ENCODE data around the gene C2orf15.
"Not testable (repeated sequence)": the region's sequence is repeated elsewhere in the genome, so short reads cannot be mapped to it uniquely, and the experiment has no call there.

Gene C2orf15, protein sequence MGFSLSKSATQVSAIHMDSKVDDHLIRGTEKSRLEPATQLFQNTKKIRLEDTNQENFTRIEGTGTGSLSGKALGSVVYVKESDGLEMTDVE

DNA sequence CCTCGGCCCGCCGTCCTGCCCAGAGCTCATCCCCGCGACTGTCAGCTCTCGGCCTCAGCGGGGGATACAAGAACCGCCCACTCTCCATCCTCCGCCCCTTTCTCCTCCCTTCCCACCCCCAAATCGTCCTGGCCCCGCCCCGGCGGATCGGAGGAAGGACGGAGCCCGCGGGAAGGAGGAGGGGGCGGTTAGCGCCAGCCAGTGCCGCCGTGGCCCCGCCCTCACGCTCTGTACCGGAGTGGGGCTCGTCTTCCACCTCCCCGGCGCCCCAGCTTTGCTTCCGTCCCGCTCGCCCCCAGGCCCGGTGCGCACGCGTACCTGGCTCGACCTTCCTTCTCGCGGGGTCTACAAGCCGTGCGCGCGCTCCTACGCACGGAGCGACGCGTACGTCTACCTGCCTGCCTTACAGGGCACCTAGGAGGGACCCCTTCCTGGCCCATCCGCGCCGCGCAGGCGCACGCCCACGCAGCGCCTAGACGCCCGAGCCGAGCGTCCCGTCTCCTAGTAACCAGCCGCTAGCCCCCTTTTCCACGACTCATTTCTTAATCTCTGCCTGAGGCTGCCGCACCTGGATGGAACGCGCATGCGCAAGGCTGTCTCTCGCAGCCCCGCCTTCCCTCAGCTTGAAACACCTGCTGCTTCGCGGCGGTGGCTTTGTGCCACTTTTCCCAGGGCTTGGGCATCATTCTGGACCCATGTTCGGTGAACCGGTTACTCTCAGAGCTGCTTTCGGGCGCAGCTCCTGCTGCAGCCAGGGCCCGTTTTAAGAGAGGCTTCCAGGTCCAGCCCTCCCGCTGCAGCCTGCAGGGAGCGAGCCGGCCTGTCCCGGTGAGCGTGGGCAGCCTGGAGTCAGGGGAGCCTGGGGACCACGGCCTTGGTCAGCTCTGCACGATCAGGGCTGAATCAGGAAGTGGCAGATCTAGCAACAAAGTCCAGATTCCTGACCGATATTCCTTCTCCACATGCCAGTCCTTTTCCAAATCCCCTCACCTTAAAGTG is at the start of gene C2orf15:
TSS of gene C2orf15 (plus strand) at position 598 of the 999 bp plus-strand sequence. CDS start 8,852 bp downstream, outside the sequence.
- peak; percentile 98 for DNase-seq

DNA sequence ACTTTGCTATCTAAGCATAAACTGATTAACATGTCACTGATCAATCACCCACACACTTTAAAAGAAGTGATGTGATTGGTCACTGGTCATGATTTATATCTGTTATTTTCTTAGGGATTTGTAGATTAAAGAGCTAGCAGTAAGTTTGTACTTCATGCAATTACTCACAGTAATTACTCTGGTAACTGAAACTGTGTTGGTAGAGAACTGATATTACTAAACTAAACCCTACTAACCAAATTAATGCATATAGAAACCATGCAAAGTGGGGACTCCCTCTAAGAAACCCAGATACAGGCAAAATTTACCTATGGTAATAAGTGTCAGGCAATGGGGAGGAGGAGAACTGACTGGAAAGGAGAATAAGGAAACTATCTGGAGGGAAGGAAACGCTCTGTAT is 44.8 kb upstream of the C2orf15 start:
- no peak for DNase-seq

DNA sequence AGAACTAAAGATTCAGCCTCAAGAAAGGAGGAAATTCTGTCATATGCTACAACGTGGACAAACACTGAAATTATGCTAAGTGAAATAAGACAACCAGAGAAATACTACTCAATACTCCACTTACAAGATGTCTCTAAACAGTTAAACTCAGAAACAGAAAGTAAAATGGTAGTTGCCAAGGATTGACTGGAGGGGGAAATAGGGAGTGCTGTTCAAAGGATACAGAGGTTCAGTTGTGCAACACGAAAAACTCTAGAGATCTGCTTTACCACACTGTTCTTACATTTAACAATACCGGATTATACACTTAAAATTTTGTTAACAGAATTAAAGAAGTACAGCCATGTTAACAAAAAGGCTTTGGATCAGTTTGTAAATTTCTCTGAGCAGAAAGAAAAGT is 39.8 kb upstream of the C2orf15 start:
- DNase-seq: no peak

DNA sequence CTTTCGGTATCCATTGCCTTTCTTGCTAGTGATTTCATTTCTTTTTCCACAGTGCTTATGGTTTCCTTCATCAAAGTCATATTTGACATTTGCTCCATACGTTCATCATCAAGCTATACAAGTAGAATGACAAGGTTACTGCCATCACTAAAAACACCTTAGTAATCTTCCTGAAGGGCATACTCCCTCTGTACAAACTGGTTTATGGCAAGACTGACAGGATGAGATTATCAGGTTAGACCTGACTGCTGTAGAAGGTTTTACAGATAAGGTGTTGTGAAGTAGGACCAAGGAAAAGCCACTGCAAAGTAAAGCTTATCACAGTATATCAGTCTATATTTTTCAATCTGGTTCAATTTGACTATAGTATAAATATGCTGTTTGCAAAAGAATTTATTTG is 37.5 kb upstream of the C2orf15 start:
- no peak for DNase-seq

DNA sequence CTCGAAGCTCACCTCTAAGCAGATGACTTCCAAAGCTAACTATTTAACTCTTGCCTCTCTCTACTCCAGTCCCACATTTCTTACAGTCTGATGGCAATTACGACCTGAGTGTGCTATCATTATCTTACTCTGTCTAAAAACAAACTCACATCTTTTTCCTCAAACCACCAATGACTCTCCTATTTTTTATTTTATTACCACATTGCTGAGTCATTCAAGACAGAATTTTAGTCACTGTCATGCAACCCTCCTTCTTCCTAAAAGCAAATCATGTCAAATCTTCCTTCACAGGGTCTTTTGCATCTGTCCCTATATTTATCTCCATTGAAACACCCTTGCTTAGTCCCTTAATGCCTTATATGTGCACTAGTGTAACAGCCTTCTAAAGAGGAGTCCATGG is 34.6 kb upstream of the C2orf15 start:
- no peak for DNase-seq

DNA sequence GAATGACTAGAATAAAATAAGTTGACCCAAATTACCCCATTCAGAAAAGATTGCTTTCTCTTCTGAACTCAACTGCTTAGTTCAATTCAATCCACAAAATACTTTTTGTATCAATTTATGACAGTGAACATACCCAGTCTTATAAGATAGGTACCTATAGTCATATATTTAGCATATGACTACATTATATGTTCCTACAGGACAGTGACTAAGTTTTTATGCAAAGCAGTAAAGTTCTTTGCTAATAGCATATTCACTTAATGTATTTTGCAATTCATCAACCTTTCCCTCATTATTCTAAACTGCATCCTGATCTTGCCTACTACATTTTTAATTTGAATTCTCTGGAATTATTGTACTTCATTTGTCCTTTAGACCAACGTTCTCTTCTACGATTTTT is 30.3 kb upstream of the C2orf15 start:
- no peak for DNase-seq

DNA sequence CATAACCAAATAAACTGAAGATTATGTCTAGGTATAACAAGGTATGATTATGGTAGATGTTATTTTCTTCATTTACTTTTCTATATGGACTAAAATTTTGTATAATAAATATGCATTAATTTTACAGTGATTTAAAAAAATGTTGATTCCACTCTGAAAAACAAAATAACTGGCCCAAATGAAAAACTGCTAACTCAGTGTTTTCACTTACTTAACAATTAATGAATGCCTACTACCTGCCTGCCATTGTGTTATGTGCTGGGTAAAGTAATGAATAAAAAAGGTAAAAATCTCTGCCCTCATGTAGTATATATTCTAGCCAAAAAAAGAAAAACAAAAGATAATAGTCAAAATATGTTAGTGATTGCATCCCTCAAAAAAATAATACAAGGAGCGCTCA is 29.6 kb upstream of the C2orf15 start:
- no peak for DNase-seq

DNA sequence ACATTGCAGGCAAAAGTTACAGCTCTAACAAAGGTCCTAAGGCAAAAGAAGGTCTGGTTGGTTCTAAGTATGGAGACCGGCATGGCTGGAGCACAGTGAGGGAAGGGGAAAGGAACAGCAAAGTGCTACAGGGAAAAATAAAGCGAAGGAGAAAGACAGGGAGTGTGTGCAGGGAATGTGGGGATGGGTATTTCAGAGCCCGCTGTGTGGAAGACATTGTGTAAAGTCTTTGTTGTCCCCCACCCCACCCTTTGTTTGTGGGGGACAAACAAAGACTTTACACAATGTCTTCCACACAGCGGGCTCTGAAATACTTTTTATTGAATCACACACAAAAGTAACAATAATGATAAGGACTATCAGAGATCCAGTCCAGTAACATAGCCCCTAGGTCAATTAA is 28.9 kb upstream of the C2orf15 start:
- no peak for DNase-seq

DNA sequence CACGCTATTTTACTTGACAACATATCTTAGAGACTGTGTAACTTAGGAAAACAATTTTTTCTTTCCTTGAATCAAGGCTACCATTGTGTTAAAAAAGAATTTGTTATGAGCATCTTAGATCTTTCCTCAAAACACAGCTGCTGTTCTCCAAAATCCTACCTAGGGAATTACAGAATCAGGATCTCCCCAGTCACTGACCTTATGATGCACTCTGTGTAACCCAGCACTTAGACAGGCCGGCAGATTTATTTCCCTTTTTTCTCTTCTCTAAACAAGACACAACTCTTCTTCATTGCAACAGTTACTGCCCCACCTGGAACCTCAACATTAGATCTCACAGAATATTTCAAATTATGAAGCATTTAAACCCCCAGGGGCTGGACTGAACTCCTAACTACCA is 13.5 kb upstream of the C2orf15 start:
- no peak for DNase-seq

DNA sequence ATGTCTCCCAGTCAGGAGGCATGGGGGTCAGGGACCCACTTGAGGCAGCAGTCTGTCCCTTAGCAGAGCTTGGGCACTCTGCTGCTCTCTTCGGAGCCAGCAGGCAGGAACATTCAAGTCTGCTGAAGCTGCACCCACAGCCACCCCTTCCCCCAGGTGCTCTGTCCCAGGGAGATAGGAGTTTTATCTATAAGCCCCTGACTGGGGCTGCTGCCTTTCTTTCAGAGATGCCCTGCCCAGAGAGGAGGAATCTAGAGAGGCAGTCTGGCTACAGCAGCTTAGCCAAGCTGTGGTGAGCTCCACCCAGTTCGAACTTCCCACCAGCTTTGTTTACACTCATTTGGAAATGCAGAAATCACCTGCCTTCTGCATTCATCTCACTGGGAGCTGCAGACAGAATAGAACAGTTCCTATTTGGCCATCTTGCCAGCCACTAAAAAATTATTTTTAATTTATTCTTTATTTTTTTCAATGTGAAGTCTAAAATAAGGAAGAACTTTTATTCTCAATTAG is 6.4 kb upstream of the C2orf15 start:
- not testable (repeated sequence) for DNase-seq

DNA sequence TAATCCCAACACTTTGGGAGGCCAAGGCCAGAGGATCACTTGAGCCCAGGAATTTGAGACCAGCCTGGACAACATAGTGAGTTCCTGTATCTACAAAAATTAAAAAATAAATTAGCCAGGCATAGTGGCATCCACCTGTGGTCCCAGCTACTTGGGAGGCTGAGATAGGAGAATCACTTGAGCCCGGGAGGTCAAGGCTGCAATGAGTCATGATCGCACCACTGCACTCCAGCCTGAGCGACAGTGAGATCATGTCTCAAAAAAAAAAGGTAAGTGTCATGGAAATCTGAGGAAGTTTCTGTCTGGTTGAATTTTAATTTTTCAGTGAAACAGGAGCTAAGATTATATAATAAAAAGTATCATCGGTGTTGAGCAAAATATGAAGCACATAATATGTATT is 2.5 kb upstream of the C2orf15 start:
- no peak for DNase-seq

DNA sequence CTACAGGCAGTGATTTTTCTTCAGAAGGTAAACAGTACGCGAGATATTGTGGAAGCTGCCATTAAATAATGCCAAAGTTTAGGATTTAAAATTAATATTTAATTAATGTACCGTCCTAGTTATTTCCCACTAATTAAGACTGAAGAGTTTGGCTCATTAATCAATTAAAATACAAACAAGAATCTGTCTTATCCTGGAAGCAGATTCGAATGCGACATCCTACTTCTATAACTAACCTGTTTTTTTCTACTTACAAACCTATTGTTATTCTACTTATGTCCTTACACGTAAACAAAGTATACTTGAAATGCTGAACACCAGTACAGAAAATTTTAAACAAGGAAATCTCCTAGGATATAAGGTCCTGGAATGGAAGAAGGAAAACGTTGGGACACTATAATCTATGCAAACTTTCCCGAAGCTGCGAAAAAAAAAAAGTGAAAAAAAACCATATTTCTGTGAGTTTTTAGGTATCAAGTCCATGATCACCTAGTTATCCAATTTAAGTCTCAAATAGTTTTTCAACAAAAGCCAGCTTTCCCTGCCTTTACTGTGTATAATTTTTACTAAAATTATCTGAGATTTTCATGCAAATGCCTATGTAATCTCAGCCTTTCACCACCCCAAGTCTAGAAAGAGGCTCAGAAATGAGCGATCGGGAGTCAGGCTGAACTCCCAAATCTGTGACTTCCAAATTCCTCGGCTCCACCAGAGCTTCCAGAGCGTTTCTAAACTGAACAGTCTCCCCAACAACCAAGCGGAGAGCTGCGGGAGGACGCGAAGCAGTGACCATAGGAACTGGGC is 1.2 kb upstream of the C2orf15 start:
- no peak for DNase-seq

DNA sequence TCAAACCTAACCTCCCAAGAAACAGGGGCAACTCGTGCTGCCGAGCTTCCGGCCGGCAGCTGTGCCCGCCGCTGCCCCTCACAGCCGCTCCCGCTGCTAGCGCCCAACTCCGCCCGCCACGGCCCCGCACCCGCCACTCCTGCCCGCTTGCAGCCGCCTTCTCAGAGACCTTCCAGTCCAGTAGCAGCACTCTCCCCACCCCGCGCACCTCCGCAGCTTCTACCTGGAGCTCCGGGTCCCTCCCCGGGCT is 722 bp upstream of the C2orf15 start:
- peak; percentile 84 for DNase-seq

DNA sequence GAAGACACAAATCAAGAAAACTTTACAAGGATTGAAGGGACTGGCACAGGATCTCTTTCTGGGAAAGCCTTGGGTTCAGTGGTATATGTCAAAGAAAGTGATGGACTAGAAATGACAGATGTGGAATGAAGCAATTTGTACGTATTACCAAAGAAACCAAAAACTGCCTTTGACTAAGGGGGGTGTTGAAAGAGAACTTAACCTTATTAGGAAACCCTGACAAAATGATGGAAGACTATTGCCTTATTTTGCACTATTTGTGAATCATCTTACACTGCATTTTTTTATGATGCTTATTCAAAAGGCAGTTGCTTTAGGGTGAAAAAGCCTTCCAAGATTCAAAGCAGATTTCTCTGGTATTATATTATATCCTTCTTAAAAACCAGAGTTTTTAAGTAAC is 9.2 kb downstream of the C2orf15 start:
- no peak for DNase-seq

DNA sequence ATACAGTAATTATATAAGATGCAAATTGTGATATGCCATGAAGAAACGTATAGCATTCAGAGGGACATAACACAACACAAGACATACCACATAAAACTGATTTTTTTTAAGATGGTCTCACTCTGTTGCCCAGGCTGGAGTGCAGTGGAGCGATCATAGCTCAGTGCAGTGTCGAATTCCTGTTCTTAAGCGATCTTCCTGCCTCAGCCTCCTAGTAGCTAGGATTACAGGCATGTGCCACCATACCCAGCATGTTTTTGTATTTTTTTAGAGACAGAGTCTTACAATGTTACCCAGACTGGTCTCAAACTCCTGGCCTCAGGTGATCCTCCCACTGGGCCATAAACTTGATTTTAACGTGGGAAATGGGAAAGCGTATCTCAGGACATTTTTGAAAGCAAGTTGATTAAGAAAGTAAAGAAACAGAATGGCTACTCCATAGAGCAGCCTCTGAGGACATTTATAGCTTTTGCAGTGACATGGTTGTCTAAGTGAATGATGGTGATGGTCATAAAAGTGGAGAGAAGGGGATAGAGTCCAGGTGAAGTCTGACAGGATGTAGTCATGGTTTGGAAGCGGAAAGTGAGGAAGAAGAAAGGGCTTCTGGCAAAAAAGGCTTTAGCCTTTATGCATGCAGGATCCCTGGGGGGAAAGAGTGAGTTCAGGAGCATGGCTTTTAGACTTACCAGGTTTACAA is 10.8 kb downstream of the C2orf15 start:
- DNase-seq: no peak

DNA sequence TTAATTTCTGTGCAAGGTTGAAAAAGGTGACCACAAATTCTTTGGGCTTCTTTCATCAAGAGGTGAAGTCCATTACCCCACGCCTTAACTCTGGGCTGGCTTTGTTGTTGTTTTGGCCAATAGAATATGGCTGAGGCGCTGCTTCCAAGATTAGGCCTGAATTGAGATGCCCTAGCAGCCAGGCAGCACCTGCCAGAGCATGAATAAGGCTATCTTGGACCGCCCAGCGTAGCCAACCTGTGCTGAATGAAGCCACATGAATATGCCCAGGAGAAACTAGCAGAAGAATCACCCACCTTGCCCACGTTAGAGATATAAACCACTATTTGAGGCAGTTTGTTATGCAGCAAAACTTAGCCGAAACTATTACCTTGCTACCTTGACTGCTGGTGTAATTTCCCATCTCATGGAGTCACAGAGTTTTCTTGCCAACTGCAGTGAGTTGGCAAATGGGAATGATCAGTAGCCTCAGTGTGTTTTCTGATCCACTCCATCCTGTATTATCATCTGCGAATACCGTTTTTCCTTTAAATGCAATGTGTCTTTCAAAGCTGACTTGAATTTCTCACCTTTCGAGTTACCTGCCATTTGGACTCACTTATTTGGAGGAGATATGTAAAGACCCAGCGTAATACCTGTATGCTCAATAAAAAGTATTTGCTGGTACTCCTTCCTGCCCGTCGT is 12.6 kb downstream of the C2orf15 start:
- peak; percentile 24 for DNase-seq

DNA sequence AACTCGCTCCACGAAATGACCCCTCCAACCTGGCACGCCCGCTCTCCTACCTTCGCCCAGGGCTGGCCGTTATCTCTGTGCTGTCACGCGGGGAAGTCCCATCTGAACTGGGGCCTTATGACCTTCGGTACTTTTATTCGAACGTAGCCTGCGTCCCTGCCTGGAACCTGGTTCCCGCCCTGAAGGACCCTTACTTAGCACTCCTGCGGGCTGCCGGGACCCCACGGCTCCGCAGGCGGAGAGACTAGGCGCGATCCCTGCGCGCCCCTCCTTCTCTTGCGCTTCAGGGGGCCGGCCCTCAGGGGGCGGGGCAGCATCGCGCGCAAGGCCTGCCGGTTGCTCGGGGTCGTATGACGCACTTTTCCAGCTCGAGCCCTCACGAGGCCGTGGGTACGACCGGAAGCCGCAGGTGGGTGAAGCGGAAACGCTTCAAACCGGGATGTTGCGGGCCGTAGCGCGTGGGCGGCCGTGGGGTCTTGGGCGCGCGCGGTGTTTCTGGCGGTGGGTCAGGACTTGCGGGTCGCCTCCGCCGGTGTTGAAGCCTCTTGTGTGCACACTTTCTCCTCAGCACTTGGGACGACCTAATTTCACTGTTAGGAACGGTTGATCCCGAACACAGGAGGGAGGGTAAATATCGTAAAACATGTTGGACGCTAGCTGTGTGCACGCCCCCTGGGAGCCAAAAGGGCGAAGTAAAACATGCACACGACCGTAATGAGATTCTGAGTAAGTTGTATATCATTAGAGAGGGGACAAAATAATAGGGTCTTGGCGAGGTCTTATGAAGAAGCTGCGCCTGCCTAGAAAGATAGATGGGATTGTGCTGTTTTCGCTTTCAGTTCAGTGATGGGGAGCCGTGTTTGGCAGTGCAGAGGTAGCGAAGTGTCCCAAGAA is 13.4 kb downstream of the C2orf15 start, which contains the start of the genes LIPT1 and TSGA10:
TSS of gene LIPT1 (plus strand) at position 325 of the 894 bp plus-strand sequence. CDS start 6,991 bp downstream, outside the sequence.
TSS of gene TSGA10 (minus strand) at position 300 of the 894 bp plus-strand sequence. CDS start 45,503 bp downstream, outside the sequence.
- peak; percentile 92 for DNase-seq

DNA sequence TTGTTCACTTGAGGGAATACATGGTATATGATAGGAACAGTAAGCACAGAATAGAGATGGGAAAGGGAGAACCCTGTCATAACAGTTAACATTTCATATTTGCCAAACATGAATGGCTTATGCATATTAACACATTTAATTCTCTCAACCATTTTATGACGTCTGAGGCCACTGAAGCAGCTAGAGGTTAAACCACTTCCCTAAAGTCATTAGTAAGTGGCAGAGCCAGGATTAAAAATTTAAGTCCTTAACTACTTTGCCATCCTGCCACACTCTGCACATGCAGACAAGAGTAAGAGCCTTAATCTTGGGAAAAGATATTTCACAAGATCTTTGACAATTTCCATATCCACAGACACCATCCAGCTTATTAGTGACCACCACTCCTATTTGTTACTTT is 15.4 kb downstream of the C2orf15 start:
- no peak for DNase-seq

DNA sequence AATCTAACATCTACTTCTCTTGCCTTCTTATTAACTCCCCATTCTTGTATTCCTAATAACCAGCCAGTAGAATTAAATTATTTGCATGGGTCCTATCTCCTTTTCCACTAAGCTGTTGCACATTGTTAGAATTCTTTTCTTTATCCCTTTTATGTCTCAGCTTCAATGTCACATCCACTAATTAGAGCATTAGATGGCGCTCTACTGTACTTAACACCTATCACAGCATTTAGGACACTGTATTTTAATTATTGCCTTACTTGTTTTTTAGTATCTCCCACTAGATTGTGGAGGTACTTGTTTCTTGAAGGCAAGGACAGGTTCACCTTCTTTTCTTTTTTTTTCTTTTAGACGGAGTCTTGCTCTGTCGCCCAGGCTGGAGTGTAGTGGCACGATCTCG is 17.1 kb downstream of the C2orf15 start:
- no peak for DNase-seq

DNA sequence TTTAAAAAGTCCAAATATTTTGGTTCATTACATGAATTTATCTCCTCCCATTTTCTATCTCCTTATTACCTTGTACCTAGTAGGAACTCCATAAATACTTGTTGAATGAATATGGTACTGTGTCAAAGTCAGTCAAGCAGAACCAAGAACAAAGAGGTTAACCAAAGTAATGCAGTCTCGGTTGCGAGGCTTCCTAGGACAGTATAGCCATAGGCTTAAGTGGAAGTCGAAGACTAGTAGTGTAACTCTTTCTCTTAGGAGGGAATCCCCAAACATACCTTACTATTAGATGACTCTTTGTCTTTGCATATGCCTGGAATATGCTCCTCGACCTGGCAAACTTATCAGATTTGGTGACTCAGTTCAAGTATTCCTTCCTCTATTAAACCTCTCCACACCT is 18.1 kb downstream of the C2orf15 start:
- no peak for DNase-seq

DNA sequence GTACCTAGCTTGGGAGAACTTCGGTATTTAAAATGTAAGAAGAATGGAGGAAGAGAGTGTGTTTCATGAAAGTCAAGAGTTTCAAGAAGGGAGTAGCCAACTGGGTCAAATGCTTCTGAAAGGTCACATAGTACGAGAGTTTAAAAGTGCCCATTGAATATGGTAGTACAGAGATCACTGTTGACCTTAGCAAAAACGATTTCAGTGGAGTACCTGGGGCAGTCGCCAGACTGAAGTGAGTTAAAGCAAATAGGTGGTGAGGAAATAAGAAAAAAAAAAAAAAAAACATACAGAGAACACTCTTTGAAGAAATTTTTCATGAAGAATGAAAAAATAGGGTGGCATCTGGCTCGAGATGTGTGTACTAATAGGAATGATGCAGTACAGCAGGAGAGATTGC is 24.7 kb downstream of the C2orf15 start:
- DNase-seq: no peak

Measured in NCI-H69 (cell line).